Measurements from ENCODE around the gene GIMAP5.

The GIMAP5 gene

DNA sequence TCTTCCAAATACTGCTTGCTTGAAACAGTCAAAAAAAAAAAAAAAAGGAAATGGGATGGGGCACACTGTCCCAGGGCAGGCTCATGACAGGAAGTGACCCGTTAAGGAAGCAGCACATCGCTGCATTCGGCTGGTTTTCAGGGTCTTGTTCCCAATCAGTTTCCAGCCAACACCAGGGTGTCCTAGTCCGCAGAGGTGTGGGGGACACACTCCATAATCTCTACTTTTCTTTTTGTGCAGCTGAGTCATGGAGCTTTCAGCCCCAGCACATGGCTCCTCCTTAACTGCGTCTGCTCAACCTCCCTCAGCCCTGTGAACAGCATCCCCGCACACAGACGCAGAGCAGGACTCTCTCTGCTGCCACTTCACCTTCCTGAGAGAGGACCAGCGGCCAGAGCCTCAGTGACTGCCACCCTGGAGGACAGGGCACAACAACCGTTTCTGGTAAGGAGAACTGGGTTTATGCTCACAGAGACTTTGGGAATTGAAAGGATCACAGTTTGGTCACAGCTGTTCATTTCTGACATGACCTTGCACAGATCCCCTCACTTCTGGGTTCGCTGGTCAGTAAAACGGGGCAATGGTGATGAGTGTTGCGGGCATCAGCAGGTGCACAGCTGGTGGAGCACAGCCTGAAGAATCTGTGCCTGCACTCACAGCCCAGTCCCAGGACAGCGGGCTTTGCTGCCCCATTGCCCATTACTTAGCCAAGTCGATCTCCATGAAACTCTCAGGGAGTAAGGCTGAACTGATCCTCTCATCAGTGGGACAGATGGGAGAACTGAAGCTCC, at the start of gene GIMAP5:
Gene GIMAP5, plus strand, starts transcription at position 154 of the 791 bp plus-strand sequence. CDS start 3,467 bp downstream, outside the sequence.
- DNase-seq (ENCODE audit: low read depth in 2 of 2, low spot score in 1 of 2), result no peak

DNA sequence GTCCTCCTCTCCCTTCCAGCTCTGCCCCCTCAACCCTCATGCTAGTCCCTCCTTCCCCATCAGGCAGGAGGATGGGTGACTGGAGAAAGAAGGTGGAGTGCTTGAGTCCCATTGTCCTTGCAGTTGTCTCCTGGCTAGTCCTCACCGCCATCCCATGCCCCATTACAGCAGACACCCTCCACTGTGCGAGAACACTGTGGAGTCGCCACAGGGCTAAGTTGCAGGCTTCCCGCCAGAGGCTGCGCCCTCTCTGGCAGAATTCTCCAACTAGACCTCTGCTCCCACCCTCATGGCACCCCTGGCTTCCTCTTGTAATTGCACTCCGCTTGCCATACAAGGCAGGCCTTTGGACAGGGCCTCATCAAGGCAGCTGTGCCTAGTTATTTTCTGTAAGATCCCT, 48.6 kb upstream of the GIMAP5 start:
- no peak for DNase-seq (ENCODE audit: low read depth in 2 of 2, low spot score in 1 of 2)

DNA sequence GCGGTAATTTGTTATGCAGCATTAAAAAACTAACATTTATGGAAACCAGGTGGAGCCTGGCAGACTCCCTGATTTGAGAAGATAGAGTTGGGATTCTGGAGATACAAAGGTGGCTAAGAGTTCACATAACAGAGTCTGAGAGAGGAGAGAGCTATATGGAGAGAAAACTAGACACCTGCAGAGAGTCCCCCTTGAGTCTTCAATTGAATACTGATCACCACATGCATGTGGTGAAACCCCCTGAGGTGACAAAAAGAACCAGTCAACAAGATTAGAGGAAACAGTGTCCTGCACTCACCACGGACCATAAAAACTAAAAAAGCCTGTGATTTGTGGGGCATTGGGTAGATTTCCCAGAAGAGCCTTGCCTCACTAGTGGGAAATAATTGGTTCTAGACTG, 41.6 kb upstream of the GIMAP5 start:
- no peak for DNase-seq (ENCODE audit: low read depth in 2 of 2, low spot score in 1 of 2)

- no peak for DNase-seq (ENCODE audit: low read depth in 2 of 2, low spot score in 1 of 2)
Observed at GRCh38 chr7:150703209-150703608, 34.0 kb upstream of the GIMAP5 start.

DNA sequence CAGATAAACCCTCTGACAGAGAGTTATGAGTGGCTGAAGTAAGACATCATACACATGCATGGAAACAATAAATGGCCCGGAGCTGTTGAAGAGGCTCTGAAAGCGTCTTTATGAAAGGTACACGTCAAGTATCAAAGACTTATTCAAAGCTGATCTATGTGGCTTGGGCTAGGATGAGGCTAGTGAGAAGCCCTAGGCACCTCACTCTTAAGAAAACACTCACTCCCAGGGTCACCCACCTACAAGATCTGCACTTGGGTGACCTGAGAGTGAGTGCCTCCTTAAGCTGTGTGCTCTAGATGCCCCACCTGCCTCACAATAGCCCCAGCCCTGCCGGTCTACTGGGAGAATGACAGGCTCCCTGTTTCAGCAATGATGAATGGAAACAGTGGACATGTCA, 21.9 kb upstream of the GIMAP5 start:
- DNase-seq (ENCODE audit: low read depth in 2 of 2, low spot score in 1 of 2), result no peak

DNA sequence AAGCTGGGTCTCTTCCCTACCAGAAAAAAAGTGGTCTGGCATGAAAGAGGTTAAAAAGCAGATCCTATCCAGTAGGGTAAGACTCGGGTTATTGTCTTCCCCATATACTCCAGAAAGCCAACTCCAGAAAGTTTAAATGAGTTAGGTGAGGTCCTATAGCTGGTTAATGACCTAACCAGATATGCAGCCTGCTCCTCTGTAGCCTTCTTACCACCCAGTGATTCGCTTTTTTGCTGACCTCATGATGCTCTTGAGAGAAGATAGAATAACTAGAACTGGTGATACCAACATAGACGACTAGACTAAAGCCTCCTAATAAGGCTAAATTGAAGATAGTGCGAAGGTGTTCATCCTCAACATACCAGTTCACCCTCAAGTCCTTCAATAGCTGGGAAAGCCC, 21.5 kb upstream of the GIMAP5 start:
- DNase-seq (ENCODE audit: low read depth in 2 of 2, low spot score in 1 of 2), result no peak

DNA sequence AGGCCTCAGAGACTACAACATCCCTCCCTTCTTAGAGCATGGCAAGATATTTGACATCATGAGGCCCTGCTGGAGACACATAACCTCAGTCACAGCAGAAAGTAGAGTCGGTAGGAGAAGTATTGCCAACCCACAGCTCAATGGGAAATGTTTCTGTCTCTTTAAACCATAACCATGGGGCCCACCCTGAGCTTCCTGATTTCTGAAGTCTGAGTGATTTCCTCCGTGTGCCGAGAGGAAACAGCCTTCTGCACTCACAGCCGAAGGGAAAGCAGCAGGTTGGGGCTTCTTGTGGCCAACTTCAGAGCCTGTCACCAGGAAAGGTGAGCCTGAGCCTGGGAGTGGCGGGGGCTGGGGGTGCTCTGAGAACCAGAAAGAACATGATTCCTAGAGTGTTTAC, 20.9 kb upstream of the GIMAP5 start, which contains the start of gene GIMAP1:
Gene GIMAP1, plus strand, starts transcription at position 246 of the 400 bp plus-strand sequence. CDS start 2,435 bp downstream, outside the sequence.
- no peak for DNase-seq (ENCODE audit: low read depth in 2 of 2, low spot score in 1 of 2)

- DNase-seq (ENCODE audit: low read depth in 2 of 2, low spot score in 1 of 2), result no peak
Observed at GRCh38 chr7:150716939-150717338, 20.3 kb upstream of the GIMAP5 start.

DNA sequence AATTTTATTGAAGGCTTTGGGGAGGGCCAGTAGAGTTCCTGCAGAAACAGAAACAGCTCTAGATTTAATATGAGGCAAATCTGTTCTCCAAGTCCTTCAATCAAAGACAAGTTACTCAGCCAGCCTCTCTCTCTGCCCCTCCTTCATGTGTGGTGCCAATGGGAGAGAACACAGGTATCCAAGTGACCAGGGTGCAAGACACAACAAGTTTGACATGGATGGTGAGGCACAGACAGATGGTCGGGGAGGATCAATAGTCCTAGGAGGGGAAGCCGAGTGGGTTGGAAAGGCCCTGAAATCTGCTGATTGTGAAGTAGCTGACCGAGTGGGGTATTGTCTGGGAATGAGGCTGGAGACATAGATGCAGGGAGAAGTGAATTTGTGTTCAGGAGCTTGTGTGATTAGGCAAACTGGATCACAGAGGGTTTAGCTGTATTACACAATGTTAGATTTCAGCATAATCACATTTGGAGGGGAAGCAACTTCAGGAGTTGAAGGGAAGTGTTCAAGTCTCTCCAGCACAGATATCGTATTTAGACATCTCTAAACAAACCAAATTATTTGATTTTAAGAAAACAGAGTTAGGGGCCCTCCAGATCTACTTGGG, 19.3 kb upstream of the GIMAP5 start:
- DNase-seq (ENCODE audit: low read depth in 2 of 2, low spot score in 1 of 2), result no peak

DNA sequence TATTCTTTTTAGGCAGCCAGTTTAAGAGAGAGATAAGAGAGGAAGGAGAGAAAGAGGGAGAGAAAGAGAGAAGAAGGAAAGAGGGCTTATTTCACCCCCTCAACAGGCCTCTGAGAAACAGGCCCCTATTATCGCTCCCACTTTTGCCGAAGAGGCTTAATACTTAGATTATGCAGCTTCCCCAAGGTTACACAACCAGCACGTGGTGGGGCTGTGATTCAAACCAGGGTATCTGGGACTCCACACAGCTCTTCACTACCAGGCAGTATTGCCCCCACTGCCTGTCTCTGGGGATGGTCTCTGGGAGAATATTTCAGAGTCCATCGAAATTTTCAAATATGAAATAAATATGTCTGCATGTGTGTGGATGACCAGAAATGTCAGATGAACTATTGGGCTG, 17.8 kb upstream of the GIMAP5 start:
- DNase-seq (ENCODE audit: low read depth in 2 of 2, low spot score in 1 of 2), result no peak

DNA sequence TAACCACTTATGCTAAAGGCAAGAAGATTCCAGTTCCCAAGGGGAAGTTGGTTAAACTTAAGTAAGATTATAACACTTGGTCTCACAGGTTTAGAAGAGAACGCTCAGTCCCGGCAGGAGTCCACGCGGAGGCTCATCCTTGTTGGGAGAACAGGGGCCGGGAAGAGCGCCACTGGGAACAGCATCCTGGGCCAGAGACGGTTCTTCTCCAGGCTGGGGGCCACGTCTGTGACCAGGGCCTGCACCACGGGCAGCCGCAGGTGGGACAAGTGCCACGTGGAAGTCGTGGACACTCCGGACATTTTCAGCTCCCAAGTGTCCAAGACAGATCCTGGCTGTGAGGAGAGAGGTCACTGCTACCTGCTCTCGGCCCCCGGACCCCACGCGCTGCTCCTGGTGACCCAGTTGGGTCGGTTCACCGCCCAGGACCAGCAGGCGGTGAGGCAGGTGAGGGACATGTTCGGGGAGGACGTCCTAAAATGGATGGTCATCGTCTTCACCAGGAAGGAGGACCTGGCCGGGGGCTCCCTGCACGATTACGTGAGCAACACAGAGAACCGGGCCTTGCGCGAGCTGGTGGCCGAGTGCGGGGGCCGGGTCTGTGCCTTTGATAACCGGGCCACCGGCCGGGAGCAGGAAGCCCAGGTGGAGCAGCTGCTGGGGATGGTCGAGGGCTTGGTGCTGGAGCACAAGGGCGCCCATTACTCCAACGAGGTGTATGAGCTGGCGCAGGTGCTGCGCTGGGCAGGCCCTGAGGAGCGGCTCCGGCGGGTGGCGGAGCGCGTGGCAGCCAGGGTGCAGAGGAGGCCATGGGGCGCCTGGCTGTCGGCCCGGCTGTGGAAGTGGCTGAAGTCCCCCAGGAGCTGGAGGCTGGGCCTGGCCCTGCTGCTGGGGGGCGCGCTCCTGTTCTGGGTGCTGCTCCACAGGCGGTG, 17.0 kb upstream of the GIMAP5 start:
- DNase-seq (ENCODE audit: low read depth in 2 of 2, low spot score in 1 of 2), result no peak

- DNase-seq (ENCODE audit: low read depth in 2 of 2, low spot score in 1 of 2), result no peak
Observed at GRCh38 chr7:150721970-150722373, 15.2 kb upstream of the GIMAP5 start.

GRCh38 chr7:150722431-150722931, 14.7 kb upstream of the GIMAP5 start:
- DNase-seq (ENCODE audit: low read depth in 2 of 2, low spot score in 1 of 2), result no peak

DNA sequence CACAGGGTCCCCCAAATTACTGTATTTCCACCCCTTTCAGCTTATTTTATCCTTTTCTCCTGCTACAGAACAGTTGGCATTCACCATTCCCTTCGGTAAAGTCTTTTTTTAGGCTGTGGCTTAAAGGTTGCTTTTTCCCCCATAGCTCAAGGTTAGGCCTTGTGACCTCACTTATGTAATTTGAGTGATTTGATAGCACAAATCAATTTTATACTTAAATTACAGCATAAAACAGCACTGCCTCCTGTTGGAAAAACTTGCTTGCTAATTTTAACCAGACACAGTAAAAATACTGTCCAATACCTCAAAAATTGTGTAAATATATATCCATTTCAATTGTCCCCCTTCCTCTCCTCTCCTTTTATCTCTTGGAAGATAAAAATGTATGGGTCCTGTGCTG, 13.8 kb upstream of the GIMAP5 start:
- no peak for DNase-seq (ENCODE audit: low read depth in 2 of 2, low spot score in 1 of 2)

GRCh38 chr7:150727381-150727780, 9.8 kb upstream of the GIMAP5 start:
- DNase-seq (ENCODE audit: low read depth in 2 of 2, low spot score in 1 of 2), result no peak

GRCh38 chr7:150728011-150728410, 9.2 kb upstream of the GIMAP5 start:
- no peak for DNase-seq (ENCODE audit: low read depth in 2 of 2, low spot score in 1 of 2)

- no peak for DNase-seq (ENCODE audit: low read depth in 2 of 2, low spot score in 1 of 2)
Observed at GRCh38 chr7:150728609-150729008, 8.6 kb upstream of the GIMAP5 start.

- DNase-seq (ENCODE audit: low read depth in 2 of 2, low spot score in 1 of 2), result no peak
Observed at GRCh38 chr7:150731916-150732315, 5.3 kb upstream of the GIMAP5 start.

- no peak for DNase-seq (ENCODE audit: low read depth in 2 of 2, low spot score in 1 of 2)
Observed at GRCh38 chr7:150732786-150733481, 4.3 kb upstream of the GIMAP5 start.

- DNase-seq (ENCODE audit: low read depth in 2 of 2, low spot score in 1 of 2), result no peak
Observed at GRCh38 chr7:150733482-150734095, 3.6 kb upstream of the GIMAP5 start.
